DND-41 (cell line): ENCODE data around the gene FCHO2.

Experiments used
- CTCF ChIP-seq: IDR thresholded peaks from 2 replicates; pipeline ENCODE4 v1.5.1; 2012; ENCODE audit warnings: borderline replicate concordance, low read length, moderate library complexity, mild to moderate bottlenecking; ENCODE audit not compliant: poor library complexity, severe bottlenecking; ENCODE audit errors: extremely low read depth
- EZH2 ChIP-seq: IDR thresholded peaks from 3 replicates; pipeline ENCODE4 v1.6.1; 2012; ENCODE audit warnings: borderline replicate concordance, low read depth, mild to moderate bottlenecking, moderate library complexity, low read length, inconsistent platforms; ENCODE audit not compliant: severe bottlenecking

GRCh38 chr5:73022471-73023169 is 66.8 kb downstream of the FCHO2 start:
- TF ChIP-seq CTCF (no peak), EZH2 (no peak)
